ENCODE data around the gene CGNL1.

CGNL1 gene

GRCh38 chr15:57591822-57592367 is 215.6 kb downstream of the CGNL1 start, which contains the start of gene MYZAP:
TSS of gene MYZAP (plus strand) at chr15:57591904. CDS start at chr15:57592035, 131 bp downstream.
- H3K9me2 ChIP-seq (replicated peaks; ENCODE audit: low read depth, low read length) = no peaks in the 10 kb centered on the region
- H3K36me3 ChIP-seq (ENCODE audit: insufficient read depth, low read length) = no peaks in the 10 kb centered on the region
- H4K20me1 ChIP-seq (ENCODE audit: insufficient read depth, low read length, poor library complexity, severe bottlenecking) = no peaks in the 10 kb centered on the region
- no peak within 1 kb of the TSS for H3K4me2 ChIP-seq (ENCODE audit: low read depth, low read length, poor library complexity, severe bottlenecking)
- peaks cover 7% of the 10 kb centered on the region for H3K4me1 ChIP-seq (ENCODE audit: insufficient read depth, low read length, poor library complexity, severe bottlenecking)
- no peaks in the 10 kb centered on the region for H3K27me3 ChIP-seq (ENCODE audit: insufficient read depth, low read length, poor library complexity, severe bottlenecking)
- no peak within 1 kb of the TSS for H3K4me3 ChIP-seq (ENCODE audit: low read length, poor library complexity, severe bottlenecking)
- H3K9ac ChIP-seq (ENCODE audit: low read depth, low read length, poor library complexity, severe bottlenecking) = no peak within 1 kb of the TSS
- no peak for TF ChIP-seq EZH2phosphoT487 (IDR thresholded peaks at IDR 0.05; ENCODE audit: borderline replicate concordance)
- TF ChIP-seq, protein P1, sequence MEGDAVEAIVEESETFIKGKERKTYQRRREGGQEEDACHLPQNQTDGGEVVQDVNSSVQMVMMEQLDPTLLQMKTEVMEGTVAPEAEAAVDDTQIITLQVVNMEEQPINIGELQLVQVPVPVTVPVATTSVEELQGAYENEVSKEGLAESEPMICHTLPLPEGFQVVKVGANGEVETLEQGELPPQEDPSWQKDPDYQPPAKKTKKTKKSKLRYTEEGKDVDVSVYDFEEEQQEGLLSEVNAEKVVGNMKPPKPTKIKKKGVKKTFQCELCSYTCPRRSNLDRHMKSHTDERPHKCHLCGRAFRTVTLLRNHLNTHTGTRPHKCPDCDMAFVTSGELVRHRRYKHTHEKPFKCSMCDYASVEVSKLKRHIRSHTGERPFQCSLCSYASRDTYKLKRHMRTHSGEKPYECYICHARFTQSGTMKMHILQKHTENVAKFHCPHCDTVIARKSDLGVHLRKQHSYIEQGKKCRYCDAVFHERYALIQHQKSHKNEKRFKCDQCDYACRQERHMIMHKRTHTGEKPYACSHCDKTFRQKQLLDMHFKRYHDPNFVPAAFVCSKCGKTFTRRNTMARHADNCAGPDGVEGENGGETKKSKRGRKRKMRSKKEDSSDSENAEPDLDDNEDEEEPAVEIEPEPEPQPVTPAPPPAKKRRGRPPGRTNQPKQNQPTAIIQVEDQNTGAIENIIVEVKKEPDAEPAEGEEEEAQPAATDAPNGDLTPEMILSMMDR (conservative IDR thresholded peaks at IDR 0.05; ENCODE audit: low read length) = no peak
- no peaks in the 10 kb centered on the region for H3K79me2 ChIP-seq (ENCODE audit: insufficient read depth, low read length)
- H3F3A ChIP-seq (ENCODE audit: low read depth) = no peaks in the 10 kb centered on the region
- no peaks in the 10 kb centered on the region for H3K9me3 ChIP-seq (ENCODE audit: insufficient read depth, low read depth, low read length)
- H2AFZ ChIP-seq (ENCODE audit: low read length) = no peak within 1 kb of the TSS

- H3K27me3 ChIP-seq (ENCODE audit: insufficient read depth, low read length, poor library complexity, severe bottlenecking) = no peaks in the 10 kb centered on the region
- no peak overlapping the region for H2AFZ ChIP-seq (ENCODE audit: low read length)
- H3K36me3 ChIP-seq (ENCODE audit: insufficient read depth, low read length) = no peaks in the 10 kb centered on the region
- H3F3A ChIP-seq (ENCODE audit: low read depth) = no peaks in the 10 kb centered on the region
- H3K9me3 ChIP-seq (ENCODE audit: insufficient read depth, low read depth, low read length) = no peaks in the 10 kb centered on the region
- no peak for TF ChIP-seq EZH2phosphoT487 (IDR thresholded peaks at IDR 0.05; ENCODE audit: borderline replicate concordance)
- TF ChIP-seq, protein P1 (conservative IDR thresholded peaks at IDR 0.05; ENCODE audit: low read length) = no peak
- H4K20me1 ChIP-seq (ENCODE audit: insufficient read depth, low read length, poor library complexity, severe bottlenecking) = no peaks in the 10 kb centered on the region
- no peaks in the 10 kb centered on the region for H3K9me2 ChIP-seq (replicated peaks; ENCODE audit: low read depth, low read length)
- no peak overlapping the region for H3K4me3 ChIP-seq (ENCODE audit: low read length, poor library complexity, severe bottlenecking)
- no peaks in the 10 kb centered on the region for H3K79me2 ChIP-seq (ENCODE audit: insufficient read depth, low read length)
- no peak overlapping the region for H3K4me2 ChIP-seq (ENCODE audit: low read depth, low read length, poor library complexity, severe bottlenecking)
- no peak overlapping the region for H3K9ac ChIP-seq (ENCODE audit: low read depth, low read length, poor library complexity, severe bottlenecking)
- H3K4me1 ChIP-seq (ENCODE audit: insufficient read depth, low read length, poor library complexity, severe bottlenecking) = peaks cover 7% of the 10 kb centered on the region
Observed at GRCh38 chr15:57592426-57592825, 216.1 kb downstream of the CGNL1 start.

DNA sequence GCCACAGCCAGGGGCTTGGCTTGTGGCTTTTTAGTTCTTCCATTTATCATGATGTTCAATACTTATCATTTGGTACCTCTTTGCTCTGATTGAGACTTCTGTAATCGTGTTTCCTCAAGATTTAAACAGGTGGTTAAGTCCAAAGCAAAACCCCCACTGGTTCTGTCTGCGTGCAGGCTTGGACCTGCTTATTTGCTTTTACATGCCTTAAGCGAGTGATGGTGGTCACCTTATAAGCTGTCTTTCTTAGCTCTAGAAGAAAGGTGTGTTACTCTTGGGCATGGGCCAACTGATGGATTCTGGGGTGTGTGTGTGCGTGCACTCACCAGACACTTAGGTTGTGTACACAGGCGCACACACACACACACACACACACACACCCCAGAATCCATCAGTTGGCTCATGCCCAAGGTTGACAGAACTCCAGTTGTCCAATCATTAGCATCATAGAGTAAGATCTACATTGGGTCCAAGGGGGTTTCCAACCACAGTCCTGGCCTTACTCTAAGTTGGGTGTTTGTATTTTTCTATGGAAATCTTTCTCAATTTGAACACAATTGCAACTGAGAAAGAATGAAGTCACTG is 216.6 kb downstream of the CGNL1 start:
- peaks cover 7% of the 10 kb centered on the region for H3K4me1 ChIP-seq (ENCODE audit: insufficient read depth, low read length, poor library complexity, severe bottlenecking)
- H2AFZ ChIP-seq (ENCODE audit: low read length) = no peak overlapping the region
- H3K9ac ChIP-seq (ENCODE audit: low read depth, low read length, poor library complexity, severe bottlenecking) = no peak overlapping the region
- no peaks in the 10 kb centered on the region for H3K36me3 ChIP-seq (ENCODE audit: insufficient read depth, low read length)
- no peaks in the 10 kb centered on the region for H3K79me2 ChIP-seq (ENCODE audit: insufficient read depth, low read length)
- H3K27me3 ChIP-seq (ENCODE audit: insufficient read depth, low read length, poor library complexity, severe bottlenecking) = no peaks in the 10 kb centered on the region
- H3K4me3 ChIP-seq (ENCODE audit: low read length, poor library complexity, severe bottlenecking) = no peak overlapping the region
- no peaks in the 10 kb centered on the region for H3F3A ChIP-seq (ENCODE audit: low read depth)
- TF ChIP-seq, protein P1 (conservative IDR thresholded peaks at IDR 0.05; ENCODE audit: low read length) = no peak
- no peak for TF ChIP-seq EZH2phosphoT487 (IDR thresholded peaks at IDR 0.05; ENCODE audit: borderline replicate concordance)
- H3K4me2 ChIP-seq (ENCODE audit: low read depth, low read length, poor library complexity, severe bottlenecking) = no peak overlapping the region
- no peaks in the 10 kb centered on the region for H4K20me1 ChIP-seq (ENCODE audit: insufficient read depth, low read length, poor library complexity, severe bottlenecking)
- H3K9me3 ChIP-seq (ENCODE audit: insufficient read depth, low read depth, low read length) = no peaks in the 10 kb centered on the region
- H3K9me2 ChIP-seq (replicated peaks; ENCODE audit: low read depth, low read length) = no peaks in the 10 kb centered on the region

Measured in Loucy (cell line).